DMS153 (cell line): ENCODE data around the gene LSM3.
"Not testable (repeated sequence)": the region's sequence is repeated elsewhere in the genome, so short reads cannot be mapped to it uniquely, and the experiment has no call there.

ENCODE experiments used
- DNase-seq: peaks from one replicate; lab custom pipeline; 2025; lab: John Stamatoyannopoulos, UW

The LSM3 gene

DNA sequence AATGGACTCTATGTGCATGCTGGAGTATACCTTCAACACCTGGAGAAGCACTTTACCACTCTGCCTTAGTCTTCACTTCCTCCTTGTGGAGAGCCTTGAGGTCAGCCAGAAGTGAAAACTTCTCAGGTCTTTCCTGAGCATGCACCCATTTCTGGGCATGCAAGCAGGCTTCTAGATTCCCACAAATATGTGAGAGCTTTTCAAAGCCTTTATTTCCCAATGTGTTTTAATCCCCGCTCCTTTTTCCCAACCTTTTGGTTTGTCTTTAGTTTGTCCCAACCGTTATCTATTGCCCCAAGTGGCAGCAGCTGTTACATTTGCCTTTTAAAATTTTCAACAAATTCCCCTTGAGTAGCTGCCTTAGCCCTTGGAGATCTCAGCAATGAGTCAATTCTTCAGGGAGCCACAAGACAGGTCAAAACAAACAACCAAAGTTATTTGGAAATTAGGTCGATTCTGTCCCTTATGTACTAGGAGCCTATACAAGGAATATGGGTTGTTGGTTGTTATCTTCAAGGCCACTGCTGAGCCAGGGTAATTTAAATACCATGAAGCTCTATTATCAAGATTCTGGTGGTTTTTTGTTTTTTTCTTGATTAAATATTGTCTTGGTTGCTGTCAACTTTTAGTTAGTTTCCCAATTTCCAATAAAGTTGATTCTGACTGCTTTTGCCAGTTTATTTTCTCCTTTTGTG lies 44.4 kb downstream of the LSM3 start:
- no peak for DNase-seq

DNA sequence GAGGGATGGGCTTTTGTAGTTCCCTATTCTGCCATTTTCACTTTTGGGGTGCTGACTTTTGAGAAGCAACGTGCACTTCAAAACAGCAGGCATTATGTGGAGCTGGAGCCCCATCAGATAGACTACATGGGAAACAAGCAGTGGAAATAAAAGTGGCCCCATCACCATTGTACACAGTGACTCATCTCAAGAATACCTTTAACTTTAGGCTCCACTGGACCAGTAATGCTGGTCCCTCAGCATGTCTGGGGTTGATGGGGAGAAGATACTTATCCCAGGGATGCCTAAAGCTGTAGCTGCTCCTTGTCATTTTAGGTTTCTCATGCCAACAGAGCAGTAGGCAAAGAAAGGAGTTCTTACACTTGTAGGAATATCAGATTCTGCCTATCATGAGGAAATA lies 45.0 kb downstream of the LSM3 start:
- no peak for DNase-seq

DNA sequence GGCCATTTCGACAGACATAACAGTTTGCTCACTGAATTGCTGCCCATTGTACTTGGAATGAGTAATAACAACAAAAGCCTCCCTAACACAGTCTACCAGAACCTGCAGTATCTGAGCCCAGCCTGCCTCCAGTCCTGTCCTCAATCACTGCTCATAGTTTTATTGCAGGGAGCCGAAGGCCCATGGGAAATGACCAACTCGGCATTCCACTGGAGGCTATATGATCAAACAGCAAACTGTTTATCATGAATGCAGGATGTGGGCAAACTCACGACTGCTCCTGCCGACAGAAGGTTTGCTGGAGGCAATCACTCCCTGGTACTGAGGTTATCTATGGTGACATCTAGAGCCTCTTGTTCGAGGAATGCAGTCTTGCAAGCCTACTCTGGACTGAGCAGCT lies 46.3 kb downstream of the LSM3 start:
- no peak for DNase-seq

DNA sequence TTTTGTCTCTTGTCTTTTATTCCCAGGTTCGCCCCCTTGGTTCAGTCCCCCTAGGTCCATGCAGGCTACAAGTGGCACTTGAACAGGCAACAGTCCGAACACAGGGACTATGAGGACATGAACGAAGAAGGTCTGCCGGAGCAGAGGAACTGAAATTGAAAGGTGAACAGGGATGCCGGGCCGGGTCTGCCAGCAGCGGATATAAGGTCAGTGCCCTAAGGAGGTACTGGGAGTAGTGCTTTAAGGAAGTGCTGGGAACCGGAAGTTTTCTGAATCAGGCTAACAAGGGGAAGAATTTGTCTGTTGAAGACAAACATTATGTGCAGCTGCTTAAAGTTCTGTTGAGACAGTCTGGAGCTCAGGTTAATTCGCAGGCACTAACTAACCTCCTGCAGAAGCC lies 46.8 kb downstream of the LSM3 start:
- no peak for DNase-seq

DNA sequence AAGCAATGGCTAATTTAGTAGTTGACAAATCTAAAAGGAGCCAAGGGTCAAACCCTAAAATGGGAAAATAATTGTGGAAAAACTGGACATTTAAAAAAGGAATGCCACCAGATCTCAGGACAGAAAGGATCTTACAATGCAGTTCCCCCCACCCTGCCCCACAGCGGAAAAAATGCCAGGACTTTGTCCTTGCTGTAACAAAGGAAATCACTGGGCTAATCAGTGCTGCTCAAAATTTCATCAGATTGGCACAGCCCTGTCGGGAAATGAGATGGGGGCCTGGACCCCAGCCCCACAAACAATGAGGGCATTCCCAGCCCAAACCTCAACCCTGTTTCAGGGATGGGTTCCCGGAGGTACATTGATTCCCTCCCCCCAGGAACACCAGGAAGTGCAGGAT lies 47.7 kb downstream of the LSM3 start:
- DNase-seq, result not testable (repeated sequence)

DNA sequence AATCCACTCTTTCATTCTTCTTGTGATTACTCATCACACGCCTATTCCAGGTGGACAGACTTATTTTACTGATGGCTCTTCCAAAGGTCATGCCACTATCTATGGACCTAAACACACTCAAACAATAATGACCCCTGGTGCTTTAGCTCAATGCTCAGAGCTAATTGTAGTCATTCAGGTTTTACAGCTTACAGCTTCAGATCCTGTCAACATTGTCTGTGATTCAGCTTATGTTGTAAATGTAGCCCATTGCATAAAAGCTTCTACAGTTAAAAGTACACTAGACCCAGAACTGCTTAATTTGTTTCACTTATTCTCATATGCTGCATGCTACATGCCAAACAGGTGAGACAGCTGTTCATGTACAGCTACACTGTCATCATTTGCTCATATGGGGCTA lies 49.2 kb downstream of the LSM3 start:
- DNase-seq, result peak; percentile 8

DNA sequence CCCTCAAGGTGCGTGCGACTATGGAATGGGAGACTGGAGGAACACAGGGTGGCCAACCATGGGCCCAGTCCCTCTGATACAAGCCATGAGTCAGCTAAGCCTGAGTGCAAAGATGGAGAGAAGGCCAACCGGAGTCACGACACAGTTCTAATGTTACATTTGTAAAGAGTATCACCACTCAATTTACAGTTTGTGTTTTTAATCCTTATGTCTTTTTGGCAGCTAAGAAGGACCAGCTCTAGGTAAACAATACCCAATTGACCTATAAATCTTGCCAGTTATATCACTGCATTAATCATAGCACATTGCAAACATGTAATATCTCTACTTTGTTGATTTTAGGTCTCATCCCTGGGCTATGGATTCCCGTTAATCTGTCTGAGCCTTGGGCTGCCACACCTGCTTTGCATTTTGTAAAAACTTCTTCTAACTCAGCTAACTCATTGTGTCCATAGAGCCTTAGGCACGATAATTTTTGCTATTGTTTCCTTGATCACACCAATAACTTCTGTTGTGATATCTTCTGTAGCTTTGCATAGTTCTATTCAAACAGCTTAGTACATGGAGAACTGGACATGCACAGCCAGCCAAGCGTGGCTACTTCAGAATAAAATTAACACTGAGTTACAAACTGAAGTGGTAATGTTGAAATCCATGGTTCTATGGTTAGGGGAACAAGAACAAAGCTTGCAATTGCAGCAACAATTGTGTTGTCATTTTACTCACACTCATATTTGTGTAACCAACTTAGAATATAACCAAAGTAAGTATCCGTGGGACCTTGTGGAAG lies 50.3 kb downstream of the LSM3 start:
- no peak for DNase-seq

DNA sequence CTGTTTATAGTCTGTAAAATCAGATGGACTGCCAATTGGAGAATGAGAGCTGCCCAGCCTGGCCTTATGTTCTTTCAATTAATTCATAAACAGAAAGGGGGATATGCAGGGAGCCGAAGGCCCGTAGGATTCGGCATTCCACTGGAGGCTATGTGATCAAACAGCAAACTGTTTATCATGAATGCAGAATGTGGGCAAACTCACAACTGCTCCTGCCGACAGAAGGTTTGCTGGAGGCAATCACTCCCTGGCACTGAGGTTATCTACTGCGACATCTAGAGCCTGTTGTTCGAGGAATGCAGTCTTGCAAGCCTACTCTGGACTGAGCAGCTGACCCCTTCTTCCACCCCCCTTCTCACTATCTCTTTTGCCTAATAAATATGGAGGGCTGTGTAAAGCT lies 51.1 kb downstream of the LSM3 start:
- DNase-seq, result not testable (repeated sequence)

DNA sequence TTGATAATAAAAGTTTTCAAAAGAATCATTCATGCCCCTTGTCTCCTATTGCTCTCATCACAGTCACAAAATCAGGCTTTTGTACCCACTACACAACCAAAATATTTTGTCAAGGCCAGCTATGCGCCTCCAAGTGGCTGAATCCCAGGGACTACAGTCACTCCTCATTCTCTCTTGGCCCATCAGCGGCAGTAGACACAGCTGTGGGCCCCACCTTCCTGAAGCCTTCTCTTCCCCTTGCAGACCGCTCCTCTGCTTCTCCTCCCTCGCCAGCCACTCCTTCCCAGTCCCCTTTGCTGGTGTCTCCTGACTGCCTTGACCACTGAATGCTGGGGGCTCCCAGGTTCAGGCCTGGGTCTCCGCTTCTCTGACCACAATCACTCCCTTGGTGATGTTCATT lies 52.1 kb downstream of the LSM3 start:
- DNase-seq, result no peak

DNA sequence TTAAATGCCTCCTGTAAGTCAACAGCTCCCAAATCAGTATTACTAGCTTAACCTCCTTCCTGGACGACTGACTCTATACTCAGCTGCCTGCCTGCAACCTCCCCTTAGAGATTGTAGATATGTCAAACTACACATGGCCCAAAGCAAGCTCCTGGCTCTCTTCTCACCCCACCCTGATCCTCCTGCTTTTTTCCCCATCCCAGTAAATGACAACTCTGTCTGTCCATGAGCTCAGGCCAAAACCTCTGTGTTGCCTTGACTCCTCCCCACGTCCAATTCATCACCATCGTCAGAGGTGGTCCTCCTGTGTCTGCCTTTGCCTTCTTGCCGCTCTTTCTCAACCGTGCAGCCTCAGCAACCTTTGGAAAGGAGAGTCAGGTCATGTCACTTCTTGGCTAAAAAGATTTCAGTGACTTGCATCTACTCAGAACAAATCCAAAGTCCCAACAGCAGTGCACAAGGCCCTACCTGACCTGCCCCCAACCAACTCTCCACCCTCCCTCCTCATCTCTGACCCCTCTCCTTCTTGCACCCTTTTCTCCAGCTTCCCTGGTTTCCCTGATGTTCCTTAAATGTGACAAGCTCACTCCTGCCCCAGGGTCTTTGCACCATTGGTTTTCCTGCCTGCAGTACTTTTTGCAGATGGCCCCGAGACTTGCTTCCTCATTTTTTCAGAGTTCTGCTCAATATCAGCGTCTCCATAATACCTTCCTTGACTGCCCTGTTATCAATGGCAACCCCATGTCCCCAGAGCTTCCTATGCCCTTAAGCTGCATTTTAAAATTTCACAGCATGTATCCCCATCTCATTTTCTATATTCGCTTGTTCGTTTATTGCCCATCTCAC lies 52.8 kb downstream of the LSM3 start:
- DNase-seq, result no peak

DNA sequence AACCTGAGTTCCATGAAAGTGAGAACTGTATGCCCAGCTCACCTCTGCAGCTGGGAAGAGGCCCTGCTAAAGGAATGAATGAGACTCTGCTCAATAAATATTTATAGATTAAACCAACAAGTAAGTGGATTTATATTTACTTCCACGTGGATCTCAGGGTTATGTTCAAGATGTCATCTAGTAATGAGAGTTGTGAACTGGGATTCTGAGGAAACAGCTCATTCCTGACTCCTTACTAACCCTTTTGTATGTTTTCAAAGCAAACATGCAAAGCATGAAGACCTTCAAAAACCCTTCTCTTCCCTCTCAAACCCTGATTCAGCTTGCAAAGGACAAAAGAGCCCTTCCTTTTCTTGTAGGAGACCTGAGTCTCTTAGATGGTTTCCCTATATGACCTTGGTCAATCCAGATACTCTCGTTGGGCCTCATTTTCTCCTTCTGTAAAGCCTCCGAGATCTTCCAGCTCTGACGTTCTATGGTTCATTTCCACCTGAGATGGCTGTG lies 53.4 kb downstream of the LSM3 start:
- DNase-seq, result no peak

DNA sequence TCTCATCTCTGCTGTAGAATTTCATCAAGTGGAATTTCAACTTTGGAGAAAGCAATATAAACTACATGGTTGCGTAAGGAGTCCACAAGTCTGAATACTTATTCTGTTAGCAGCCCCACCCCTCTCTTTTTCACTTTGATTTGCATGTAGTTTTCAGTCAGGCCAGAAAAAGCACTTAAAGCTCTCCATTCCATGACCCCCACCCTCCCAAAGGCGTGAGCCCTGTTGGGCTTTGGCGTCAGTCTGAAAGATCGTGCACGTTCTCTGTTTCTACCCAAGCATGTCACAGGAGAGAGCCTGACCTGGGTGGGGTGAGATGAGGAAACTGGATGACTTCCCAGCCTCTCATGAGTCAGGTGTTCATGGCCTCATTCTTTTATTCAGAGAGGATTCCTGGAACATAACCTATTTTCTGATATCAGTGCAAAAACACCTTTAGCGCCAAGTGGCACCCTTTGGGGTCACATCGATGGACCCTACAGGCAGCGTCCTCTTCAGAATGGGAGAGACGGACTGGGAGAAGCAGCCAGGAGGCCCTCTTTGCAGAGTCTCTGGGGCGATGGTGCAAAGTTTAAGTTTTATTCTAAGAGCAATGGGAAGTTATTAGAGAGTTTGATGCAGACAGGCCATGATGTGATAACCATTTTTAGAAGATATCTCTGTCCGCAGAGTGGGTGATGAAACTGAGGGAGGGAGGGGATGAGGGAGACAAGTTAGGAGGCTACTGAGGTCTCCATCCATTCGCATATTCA lies 55.8 kb downstream of the LSM3 start:
- no peak for DNase-seq

DNA sequence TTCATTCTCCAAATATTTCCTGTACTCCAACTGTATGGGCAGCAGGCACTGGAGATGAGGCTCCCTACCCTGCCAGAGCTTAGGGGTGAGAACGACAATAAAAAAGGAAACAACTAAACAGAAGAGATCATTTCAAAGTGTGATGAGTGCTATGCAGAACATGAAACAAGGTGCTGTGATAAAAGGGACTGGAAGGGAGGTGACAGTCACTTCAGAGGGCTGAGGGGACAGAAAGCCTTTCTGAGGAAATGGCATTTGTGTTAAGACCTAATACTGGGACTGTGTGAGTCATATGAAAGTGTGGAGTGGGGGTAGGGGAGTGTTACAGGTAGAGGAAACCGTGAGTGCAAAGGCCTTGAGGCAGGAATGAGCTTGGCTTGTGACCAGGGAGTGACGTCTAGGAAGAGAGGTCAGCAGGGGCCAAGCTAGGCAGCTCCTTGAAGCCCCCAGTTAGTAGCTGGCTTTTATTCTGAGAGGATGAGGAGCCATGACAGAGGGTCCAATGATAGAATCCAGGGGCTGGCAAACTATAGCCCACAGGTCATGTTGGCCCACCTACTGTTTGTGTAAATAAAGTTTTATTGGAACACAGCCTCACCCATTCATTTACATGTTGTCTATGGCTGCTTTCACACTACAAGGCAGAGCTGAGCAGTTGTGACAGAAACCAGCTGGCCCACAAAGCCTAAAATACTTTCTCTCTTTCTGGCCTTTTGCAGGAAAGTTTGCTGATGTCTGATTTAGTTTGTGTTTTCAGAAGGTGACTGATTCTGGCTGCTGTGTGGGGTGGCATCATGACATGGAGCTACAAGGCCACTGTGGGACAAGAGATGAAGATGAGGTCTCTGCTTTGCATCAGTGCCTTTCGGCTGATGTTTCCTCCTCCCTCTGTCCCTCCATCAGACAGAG lies 56.6 kb downstream of the LSM3 start:
- no peak for DNase-seq

DNA sequence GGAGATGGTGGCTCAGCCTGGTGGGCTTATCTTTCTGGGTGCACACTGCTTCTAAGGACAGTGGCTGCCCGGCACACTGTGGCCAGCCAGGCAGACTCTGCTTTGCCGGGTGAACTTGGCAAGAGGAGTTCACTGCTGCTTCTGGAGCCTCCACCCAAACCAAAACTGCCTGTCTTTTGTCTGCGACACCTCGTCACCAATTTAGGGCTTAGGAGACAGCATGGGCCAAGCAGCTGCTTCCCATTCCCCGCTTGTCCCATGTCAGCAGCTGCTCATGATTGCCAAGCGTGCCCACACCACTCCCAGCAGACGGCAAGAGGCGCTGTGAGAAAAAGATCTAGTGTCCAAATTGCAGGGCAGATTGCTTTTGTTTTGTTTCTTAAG lies 57.3 kb downstream of the LSM3 start:
- DNase-seq, result no peak

DNA sequence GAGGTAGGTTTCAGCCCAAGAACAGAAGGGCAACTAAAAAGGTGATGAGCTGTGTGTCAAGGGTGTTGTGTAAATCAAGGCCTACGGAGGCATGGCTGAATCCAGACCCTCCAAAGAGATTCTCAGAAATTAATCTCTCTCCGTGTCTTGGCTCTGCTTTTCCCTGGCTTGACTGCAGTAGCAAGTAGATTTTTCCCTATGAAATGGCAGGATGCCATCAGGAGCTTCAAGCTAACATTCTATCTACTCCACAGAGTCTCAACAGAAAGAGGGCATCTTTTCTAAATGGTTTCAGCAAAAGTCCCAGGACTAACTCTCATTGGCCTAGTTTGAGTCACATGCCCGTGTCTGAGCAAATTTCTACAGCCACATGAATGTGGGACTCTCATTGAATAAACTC lies 58.3 kb downstream of the LSM3 start:
- DNase-seq, result no peak

DNA sequence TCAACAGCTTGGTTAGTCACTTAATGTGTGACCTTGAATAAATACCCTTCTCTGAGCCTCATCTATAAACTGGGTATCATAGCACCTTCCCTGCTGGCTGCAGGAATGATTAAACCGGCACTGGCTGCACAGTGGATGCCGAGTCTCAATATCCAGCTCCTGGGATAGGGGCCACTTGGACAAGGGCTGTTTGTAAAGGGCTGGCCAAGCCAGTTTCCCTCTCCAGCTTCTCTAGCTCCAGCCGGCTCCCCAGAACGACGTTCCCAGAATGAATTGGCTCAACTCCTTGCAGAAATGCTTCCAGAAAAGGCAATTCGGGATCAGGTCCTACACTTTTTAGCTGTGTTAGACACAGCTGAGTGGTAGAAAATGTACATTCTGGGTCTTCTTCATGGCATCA lies 58.8 kb downstream of the LSM3 start:
- no peak for DNase-seq

DNA sequence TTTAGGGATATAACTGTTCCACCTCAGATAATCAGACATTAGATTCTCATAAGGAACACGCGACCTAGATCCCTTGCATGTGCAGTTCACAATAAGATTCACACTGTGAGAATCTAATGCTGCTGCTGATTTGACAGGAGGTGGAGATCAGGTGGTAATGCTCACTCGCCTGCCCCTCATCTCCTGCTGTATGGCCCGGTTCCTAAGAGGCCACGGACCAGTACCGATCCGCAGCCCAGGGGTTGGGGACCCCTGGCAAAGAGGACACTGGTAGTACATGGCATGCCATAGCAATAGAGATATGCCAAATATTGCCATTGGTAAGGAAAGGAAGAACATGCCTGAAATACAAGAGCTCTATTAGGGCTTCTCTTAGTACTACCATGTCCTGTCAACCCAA lies 59.7 kb downstream of the LSM3 start:
- DNase-seq, result no peak

DNA sequence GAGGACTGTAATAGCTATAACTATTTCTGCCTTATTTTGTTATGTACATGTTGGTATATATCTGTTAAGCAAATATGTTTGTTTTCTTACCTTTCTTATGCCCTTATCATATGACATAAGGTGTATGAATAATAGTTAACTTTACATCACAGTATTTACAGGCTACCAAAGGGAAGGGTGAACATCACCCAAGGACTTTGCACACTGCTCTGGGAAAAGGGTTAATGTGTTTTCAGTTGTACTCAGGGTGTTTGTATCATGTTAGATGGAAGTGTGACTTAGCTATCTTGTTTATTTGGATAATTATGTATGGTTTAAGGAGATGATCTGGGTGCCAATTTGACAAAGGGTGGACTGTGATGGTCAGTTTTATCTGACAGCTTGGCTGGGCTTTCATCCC lies 60.3 kb downstream of the LSM3 start:
- DNase-seq, result no peak

DNA sequence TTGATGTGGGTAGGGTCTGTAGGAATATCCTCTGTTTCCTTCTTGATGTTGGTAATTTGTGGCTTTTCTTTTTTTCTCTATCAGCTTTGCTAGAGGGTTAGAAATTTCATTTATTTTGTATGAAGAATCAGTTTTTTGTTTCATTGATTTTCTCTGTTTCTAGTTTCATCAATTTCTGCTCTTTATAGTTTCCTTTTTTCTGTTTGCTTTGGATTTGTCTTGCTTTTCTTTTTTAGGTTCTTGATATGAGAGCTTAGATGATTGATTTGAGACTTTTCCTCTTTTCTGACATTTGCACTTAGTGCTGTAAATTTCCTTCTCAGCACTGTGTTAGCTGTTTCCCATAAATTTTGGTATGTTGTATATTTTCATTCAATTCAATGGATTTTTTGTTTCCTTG lies 61.3 kb downstream of the LSM3 start:
- DNase-seq, result no peak

DNA sequence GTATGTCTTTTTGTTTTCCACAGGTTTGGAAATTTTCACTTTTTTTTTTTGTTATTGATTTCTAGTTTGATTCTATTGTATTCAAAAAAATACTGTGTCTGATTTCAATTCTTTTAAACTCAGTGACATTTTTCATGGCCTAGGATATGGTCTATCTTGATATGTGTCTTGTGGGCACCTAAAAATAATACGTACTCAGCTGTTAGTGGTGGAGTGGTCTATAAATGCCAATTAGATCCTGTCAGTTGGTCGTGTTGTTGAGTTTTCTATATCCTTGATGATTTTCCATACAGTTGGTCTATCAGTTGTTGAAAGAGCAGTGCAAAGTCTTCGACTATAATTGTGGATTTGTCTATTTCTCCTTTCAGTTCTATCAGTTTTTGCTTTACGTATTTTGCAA lies 61.7 kb downstream of the LSM3 start:
- DNase-seq, result no peak

DNA sequence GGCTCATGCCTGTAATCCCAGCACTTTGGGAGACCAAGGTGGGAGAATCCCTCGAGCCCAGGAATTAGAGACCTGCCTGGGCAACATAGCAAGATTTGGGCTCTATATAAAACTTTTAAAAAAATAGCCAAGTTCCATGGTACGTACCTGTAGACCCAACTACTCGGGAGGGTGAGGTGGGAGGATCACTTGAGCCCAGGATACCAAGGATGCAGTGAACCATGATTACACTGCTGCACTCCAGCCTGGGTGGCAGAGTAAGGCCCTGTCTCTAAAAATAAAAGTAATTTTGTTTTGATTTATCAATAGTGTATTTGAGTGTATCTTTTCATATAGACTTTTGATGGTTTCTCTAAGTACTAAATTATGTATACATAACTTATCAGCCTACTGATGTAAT lies 63.1 kb downstream of the LSM3 start:
- DNase-seq, result no peak
